ENCODE data around the gene ZCWPW1. TPM values are rescaled to one million over a fixed set of nuclear protein-coding genes. Genes with fewer than 3 reads are reported as not detected.

The ZCWPW1 gene
- total and polyA plus RNA-seq, 10 of the 15 experiments (the other 5 are each of a cell fraction or from before 2014, with no cell fraction given), result 1.3 to 4.4 (median 3.7) TPM

GRCh38 chr7:100384628-100385294 lies 43.7 kb downstream of the ZCWPW1 start (continued):
- TF ChIP-seq, protein P1, sequence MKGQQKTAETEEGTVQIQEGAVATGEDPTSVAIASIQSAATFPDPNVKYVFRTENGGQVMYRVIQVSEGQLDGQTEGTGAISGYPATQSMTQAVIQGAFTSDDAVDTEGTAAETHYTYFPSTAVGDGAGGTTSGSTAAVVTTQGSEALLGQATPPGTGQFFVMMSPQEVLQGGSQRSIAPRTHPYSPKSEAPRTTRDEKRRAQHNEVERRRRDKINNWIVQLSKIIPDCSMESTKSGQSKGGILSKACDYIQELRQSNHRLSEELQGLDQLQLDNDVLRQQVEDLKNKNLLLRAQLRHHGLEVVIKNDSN (IDR thresholded peaks at IDR 0.05; ENCODE audit: borderline replicate concordance, extremely low read length, insufficient read depth, low read depth, low read length), result no peak
- no peak for TF ChIP-seq EGR1 (IDR thresholded peaks at IDR 0.05; ENCODE audit: borderline replicate concordance in 1 of 2, low read depth in 2 of 2, low read length in 2 of 2)
- TF ChIP-seq IKZF2 (IDR thresholded peaks at IDR 0.05), result peak in 1 of 2 experiments; percentile 13; a peak in 1 of 4 replicates
- peak; percentile 56 for TF ChIP-seq JUNB (IDR thresholded peaks at IDR 0.05)
- TF ChIP-seq RELB (IDR thresholded peaks at IDR 0.05; ENCODE audit: low read depth), result no peak
- no peak for TF ChIP-seq ZNF274 (IDR thresholded peaks at IDR 0.05; ENCODE audit: insufficient read depth, insufficient read length)
- no peak for TF ChIP-seq KAT2A (conservative IDR thresholded peaks at IDR 0.05; ENCODE audit: control insufficient read depth, low read depth, low read length)
- TF ChIP-seq NFIC (IDR thresholded peaks at IDR 0.05; ENCODE audit: low read depth, low read length), result no peak; the same call in 1 of the 2 replicates
- no peak for TF ChIP-seq E2F8 (IDR thresholded peaks at IDR 0.05; ENCODE audit: low read depth, partially characterized antibody)
- TF ChIP-seq BCL11A (IDR thresholded peaks at IDR 0.05; ENCODE audit: low read depth, low read length), result no peak
- TF ChIP-seq NBN (IDR thresholded peaks at IDR 0.05), result no peak
- TF ChIP-seq IRF4 (IDR thresholded peaks at IDR 0.05; ENCODE audit: low read depth, low read length), result 0 out of 2 replicates have a peak, but pooled peaks have one; percentile 27
- TF ChIP-seq YY1 (IDR thresholded peaks at IDR 0.05; ENCODE audit: low read depth, low read length), result no peak
- TF ChIP-seq POU2F2 (IDR thresholded peaks at IDR 0.05; ENCODE audit: borderline replicate concordance, low read depth, low read length), result no peak
